Renal pelvis (tissue), 4 donors: Measurements from ENCODE around the gene SELPLG. TPM values are rescaled to one million over a fixed set of nuclear protein-coding genes. Genes with fewer than 3 reads are reported as not detected.
"Not testable (repeated sequence)": the region's sequence is repeated elsewhere in the genome, so short reads cannot be mapped to it uniquely, and the experiment has no call there.

ENCODE experiments used
- DNase-seq: peaks from one replicate; pipeline ENCODE4 v3.0.0-alpha.2; 2013
- polyA plus RNA-seq, 3 donors: library from polyadenylated mRNA; unstranded; fragments of 120-200 nt; gene quantifications; one replicate each; pipeline ENCODE4 v1.2.1, GENCODE V29; 2013; ENCODE audit not compliant: insufficient read length in 3 of 3

SELPLG gene
- polyA plus RNA-seq, 3 donors = 1.8 to 2.2 (median 1.9) TPM

GRCh38 chr12:108574276-108574675 is 59.4 kb downstream of the SELPLG start:
- not testable (repeated sequence) for DNase-seq

GRCh38 chr12:108573317-108573716 is 60.4 kb downstream of the SELPLG start:
- no peak for DNase-seq

- DNase-seq = no peak
Measured at GRCh38 chr12:108572166-108572790, 61.4 kb downstream of the SELPLG start.

Other genes starting within 250 kb of the SELPLG start
- 1 to 10 TPM; 3.5 to 5.0 (median 3.9) TPM for gene FICD, start 118.6 kb downstream of the SELPLG start, polyA plus RNA-seq
- 10 to 100 TPM; 58.6 to 69.4 (median 67.2) TPM for gene SART3, start 72.7 kb downstream of the SELPLG start, polyA plus RNA-seq
- 100 to 1,000 TPM in 2 of 3 donors, 10 to 100 TPM in 1; 99.2 to 112 (median 109) TPM for gene ISCU, start 71.3 kb downstream of the SELPLG start, polyA plus RNA-seq
- gene TMEM119, start 35.8 kb downstream of the SELPLG start, polyA plus RNA-seq = 10 to 100 TPM; 15.3 to 25.2 (median 16.7) TPM
- gene CORO1C, start 97.6 kb upstream of the SELPLG start, polyA plus RNA-seq = 10 to 100 TPM; 58.9 to 66.0 (median 62.2) TPM
- 10 to 100 TPM; 18.2 to 28.2 (median 22.3) TPM for gene SSH1, start 223.7 kb upstream of the SELPLG start, polyA plus RNA-seq
- gene DAO, start 246.2 kb upstream of the SELPLG start, polyA plus RNA-seq = 1 to 10 TPM in 2 of 3 donors, under 1 TPM in 1; 0.60 to 1.5 (median 1.2) TPM